ENCODE measurements around the gene HMGN4. TPM values are rescaled to one million over a fixed set of nuclear protein-coding genes. Genes with fewer than 3 reads are reported as not detected.

Gene HMGN4
- total and polyA plus RNA-seq, 9 of the 15 experiments (the other 6 are each of a cell fraction or from before 2014, with no cell fraction given), result 35.4 to 134 (median 94.1) TPM

DNA sequence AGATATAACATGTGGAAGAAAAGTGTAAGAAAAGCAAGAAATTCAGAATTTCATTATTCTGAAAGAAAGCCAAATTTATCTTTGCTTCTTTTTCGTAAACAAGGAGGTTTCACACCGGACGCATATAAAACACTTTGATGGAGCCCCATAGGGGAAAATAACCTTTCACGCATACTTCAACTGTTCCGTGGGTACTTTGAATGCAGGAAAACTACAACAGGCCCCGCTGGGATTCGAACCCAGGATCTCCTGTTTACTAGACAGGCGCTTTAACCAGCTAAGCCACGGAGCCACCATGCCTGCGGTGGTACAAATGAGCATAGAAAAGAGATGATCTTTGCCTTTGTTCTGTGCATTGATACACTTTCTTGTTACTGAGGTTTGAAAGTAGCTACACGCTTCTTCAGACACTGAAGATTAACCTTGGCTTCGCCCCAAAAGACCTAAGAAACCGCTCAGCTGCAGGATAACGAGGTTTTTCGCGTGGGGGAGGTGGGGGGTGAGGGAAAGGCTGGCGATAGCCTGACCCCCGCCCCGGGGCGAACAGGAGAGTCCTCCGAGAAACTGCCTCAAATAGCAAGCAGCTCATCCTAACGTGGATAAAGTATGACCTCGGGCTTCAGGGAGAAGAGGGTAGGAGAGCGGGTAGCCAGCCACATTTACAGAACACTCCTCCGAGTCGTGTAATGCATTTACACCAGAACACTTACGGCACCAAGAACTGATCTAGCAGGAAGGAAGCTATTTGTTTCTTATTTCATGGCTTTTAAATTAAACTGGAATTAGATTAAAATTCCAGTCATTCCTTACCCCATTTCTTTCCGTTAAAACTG lies 5.3 kb upstream of the HMGN4 start (continued):
- TF ChIP-seq SAP30 (IDR thresholded peaks at IDR 0.05; ENCODE audit: borderline replicate concordance, insufficient read depth, low read depth, low read length, poor library complexity, severe bottlenecking), result peak; percentile 16
- TF ChIP-seq, protein P1, sequence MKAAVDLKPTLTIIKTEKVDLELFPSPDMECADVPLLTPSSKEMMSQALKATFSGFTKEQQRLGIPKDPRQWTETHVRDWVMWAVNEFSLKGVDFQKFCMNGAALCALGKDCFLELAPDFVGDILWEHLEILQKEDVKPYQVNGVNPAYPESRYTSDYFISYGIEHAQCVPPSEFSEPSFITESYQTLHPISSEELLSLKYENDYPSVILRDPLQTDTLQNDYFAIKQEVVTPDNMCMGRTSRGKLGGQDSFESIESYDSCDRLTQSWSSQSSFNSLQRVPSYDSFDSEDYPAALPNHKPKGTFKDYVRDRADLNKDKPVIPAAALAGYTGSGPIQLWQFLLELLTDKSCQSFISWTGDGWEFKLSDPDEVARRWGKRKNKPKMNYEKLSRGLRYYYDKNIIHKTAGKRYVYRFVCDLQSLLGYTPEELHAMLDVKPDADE (conservative IDR thresholded peaks at IDR 0.05; ENCODE audit: control insufficient read depth, low read depth, low read length), result peak; percentile 96
- no peak; the same call in 1 of the 2 replicates for TF ChIP-seq TGIF2 (CRISPR knock-in tag; IDR thresholded peaks at IDR 0.05)
- TF ChIP-seq CHD2 (IDR thresholded peaks at IDR 0.05; ENCODE audit: low read depth, low read length), result peak; percentile 54; the same call in 1 of the 2 replicates
- no peak; the same call in 1 of the 2 replicates for TF ChIP-seq HDAC8 (tag; IDR thresholded peaks at IDR 0.05)
- TF ChIP-seq ADNP (tag; IDR thresholded peaks at IDR 0.05), result peak; percentile 95
- TF ChIP-seq SPI1 (IDR thresholded peaks at IDR 0.05; ENCODE audit: borderline replicate concordance, low read depth, low read length), result no peak
- peak in 1 of 2 experiments; percentile 60; a peak in 1 of 4 replicates for TF ChIP-seq NONO (IDR thresholded peaks at IDR 0.05; ENCODE audit: low read depth in 2 of 2, low read length in 1 of 2)
- TF ChIP-seq, protein P2, sequence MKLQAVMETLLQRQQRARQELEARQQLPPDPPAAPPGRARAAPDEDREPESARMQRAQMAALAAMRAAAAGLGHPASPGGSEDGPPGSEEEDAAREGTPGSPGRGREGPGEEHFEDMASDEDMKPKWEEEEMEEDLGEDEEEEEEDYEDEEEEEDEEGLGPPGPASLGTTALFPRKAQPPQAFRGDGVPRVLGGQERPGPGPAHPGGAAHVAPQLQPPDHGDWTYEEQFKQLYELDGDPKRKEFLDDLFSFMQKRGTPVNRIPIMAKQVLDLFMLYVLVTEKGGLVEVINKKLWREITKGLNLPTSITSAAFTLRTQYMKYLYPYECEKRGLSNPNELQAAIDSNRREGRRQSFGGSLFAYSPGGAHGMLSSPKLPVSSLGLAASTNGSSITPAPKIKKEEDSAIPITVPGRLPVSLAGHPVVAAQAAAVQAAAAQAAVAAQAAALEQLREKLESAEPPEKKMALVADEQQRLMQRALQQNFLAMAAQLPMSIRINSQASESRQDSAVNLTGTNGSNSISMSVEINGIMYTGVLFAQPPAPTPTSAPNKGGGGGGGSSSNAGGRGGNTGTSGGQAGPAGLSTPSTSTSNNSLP (IDR thresholded peaks at IDR 0.05; ENCODE audit: borderline replicate concordance, low read depth, low read length), result peak; percentile 90; the same call in 1 of the 2 replicates
- TF ChIP-seq ZNF644 (tag; IDR thresholded peaks at IDR 0.05; ENCODE audit: low read depth), result peak; percentile 74
- TF ChIP-seq PCBP1 (IDR thresholded peaks at IDR 0.05; ENCODE audit: low read depth, low read length, poor library complexity, severe bottlenecking), result no peak
- TF ChIP-seq RFX5 (IDR thresholded peaks at IDR 0.05; ENCODE audit: low read depth, low read length), result peak; percentile 83; the same call in 1 of the 2 replicates
- TF ChIP-seq ZNF124 (CRISPR knock-in tag; IDR thresholded peaks at IDR 0.05), result no peak
- peak; percentile 22; a peak in 2 of 4 replicates for TF ChIP-seq SRF (CRISPR knock-in tag; IDR thresholded peaks at IDR 0.05)
- TF ChIP-seq LARP7 (IDR thresholded peaks at IDR 0.05), result no peak
- TF ChIP-seq ZNF253 (CRISPR knock-in tag; conservative IDR thresholded peaks at IDR 0.05), result no peak
- TF ChIP-seq, protein P3, sequence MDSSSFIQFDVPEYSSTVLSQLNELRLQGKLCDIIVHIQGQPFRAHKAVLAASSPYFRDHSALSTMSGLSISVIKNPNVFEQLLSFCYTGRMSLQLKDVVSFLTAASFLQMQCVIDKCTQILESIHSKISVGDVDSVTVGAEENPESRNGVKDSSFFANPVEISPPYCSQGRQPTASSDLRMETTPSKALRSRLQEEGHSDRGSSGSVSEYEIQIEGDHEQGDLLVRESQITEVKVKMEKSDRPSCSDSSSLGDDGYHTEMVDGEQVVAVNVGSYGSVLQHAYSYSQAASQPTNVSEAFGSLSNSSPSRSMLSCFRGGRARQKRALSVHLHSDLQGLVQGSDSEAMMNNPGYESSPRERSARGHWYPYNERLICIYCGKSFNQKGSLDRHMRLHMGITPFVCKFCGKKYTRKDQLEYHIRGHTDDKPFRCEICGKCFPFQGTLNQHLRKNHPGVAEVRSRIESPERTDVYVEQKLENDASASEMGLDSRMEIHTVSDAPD (CRISPR knock-in tag; IDR thresholded peaks at IDR 0.05), result no peak
- 0 out of 2 replicates have a peak, but pooled peaks have one; percentile 24 for TF ChIP-seq SMC3 (conservative IDR thresholded peaks at IDR 0.05; ENCODE audit: insufficient read depth, low read depth, low read length)
- no peak for TF ChIP-seq MCM7 (IDR thresholded peaks at IDR 0.05)
- TF ChIP-seq, protein P4, sequence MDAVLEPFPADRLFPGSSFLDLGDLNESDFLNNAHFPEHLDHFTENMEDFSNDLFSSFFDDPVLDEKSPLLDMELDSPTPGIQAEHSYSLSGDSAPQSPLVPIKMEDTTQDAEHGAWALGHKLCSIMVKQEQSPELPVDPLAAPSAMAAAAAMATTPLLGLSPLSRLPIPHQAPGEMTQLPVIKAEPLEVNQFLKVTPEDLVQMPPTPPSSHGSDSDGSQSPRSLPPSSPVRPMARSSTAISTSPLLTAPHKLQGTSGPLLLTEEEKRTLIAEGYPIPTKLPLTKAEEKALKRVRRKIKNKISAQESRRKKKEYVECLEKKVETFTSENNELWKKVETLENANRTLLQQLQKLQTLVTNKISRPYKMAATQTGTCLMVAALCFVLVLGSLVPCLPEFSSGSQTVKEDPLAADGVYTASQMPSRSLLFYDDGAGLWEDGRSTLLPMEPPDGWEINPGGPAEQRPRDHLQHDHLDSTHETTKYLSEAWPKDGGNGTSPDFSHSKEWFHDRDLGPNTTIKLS (IDR thresholded peaks at IDR 0.05; ENCODE audit: borderline replicate concordance, low read depth), result 0 out of 2 replicates have a peak, but pooled peaks have one; percentile 14
- peak; percentile 80 for TF ChIP-seq ZKSCAN1 (IDR thresholded peaks at IDR 0.05; ENCODE audit: low read depth, low read length)

All from K562 (cell line).